KMS-11 (cell line): ENCODE results near the gene PRDX3.

Experiments
- H2AFZ ChIP-seq: fragments of 200-600 bp; sonication (generic); 2 replicates; pipeline ENCODE4 v1.6.1; 2016; ENCODE audit warnings: antibody characterized with exemption, mixed run types, low read depth
- H3K27ac ChIP-seq: fragments of 200-600 bp; sonication (generic); 2 replicates; pipeline ENCODE4 v1.6.1; 2016; ENCODE audit warnings: mild to moderate bottlenecking, mixed run types
- H3K27me3 ChIP-seq: fragments of 200-600 bp; sonication (generic); 2 replicates; pipeline ENCODE4 v1.6.1; 2017; ENCODE audit warnings: mild to moderate bottlenecking, low read depth, mixed run types, moderate library complexity; ENCODE audit not compliant: insufficient read depth
- H3K36me3 ChIP-seq: fragments of 200-600 bp; sonication (generic); 2 replicates; pipeline ENCODE4 v1.6.1; 2017; ENCODE audit warnings: mild to moderate bottlenecking, mixed run types; ENCODE audit not compliant: insufficient read depth
- H3K4me1 ChIP-seq: fragments of 200-600 bp; sonication (generic); 2 replicates; pipeline ENCODE4 v1.6.1; 2016; ENCODE audit warnings: mild to moderate bottlenecking, low read depth, mixed run types; ENCODE audit not compliant: poor library complexity, severe bottlenecking
- H3K4me2 ChIP-seq: fragments of 200-600 bp; sonication (generic); 2 replicates; pipeline ENCODE4 v1.7.0; 2016; ENCODE audit warnings: mild to moderate bottlenecking, mixed run types
- H3K4me3 ChIP-seq: fragments of 200-600 bp; sonication (generic); IDR thresholded peaks from 2 replicates; pipeline ENCODE4 v1.6.1; 2017; ENCODE audit warnings: low read depth, low read length, mixed read lengths; ENCODE audit not compliant: insufficient read depth
- H3K79me2 ChIP-seq: fragments of 200-600 bp; sonication (generic); 2 replicates; pipeline ENCODE4 v1.6.1; 2016; ENCODE audit warnings: low read depth, mixed run types; ENCODE audit not compliant: insufficient read depth
- H3K9ac ChIP-seq: fragments of 200-600 bp; sonication (generic); 2 replicates; pipeline ENCODE4 v1.6.1; 2016; ENCODE audit warnings: mild to moderate bottlenecking, mixed run types
- H4K20me1 ChIP-seq: fragments of 200-600 bp; sonication (generic); 2 replicates; pipeline ENCODE4 v1.6.1; 2016; ENCODE audit warnings: mild to moderate bottlenecking, mixed run types; ENCODE audit not compliant: insufficient read depth
- TF ChIP-seq, protein P1 (sequence below): fragments of 200-600 bp; sonication (generic); conservative IDR thresholded peaks from 2 replicates; pipeline ENCODE4 v1.6.1; 2017; ENCODE audit warnings: low read depth, mild to moderate bottlenecking, antibody characterized with exemption, low read length, moderate library complexity, mixed read lengths

PRDX3 gene

DNA sequence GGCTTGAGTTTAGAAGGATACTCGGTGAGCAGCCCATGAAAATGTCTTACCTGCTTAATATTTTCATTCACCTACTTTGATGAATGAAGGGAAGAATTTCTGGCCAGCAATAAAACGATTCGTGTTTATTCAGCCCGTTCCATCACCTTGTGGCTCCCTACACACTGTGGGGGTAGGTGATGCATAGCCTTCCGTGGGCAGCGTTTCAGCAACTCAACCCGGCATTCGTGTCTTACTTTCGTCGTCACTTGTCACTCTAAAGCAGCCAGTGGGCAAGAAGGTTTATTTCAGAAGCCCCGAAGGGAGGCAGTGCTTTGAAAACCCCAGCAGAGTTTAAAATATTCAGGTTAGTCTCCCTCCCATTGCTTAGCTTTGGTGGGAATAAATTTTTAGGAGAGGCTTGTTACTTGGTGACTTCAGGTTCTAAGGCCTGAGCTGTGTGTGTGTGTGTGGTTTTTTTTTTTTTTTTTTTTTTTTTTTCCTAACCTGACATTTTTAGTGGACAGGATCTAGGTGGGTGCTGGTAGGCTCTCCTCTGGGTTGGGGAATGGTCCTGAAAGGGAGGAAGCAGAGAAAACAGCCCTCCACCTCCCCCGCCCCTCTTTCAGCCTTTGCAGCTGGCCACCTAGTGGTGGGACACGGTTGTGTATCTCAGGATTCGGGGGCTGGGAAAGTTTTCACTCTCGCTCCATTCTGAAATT, 30.6 kb upstream of the PRDX3 start:
- Histone ChIP-seq H3K4me3 (no peak overlapping the region), H4K20me1 (no peaks in the 10 kb centered on the region), H3K27me3 (peaks cover 19% of the 10 kb centered on the region), H3K9ac (no peak overlapping the region), H3K27ac (no peak overlapping the region), H3K79me2 (no peaks in the 10 kb centered on the region), H2AFZ (no peak overlapping the region), H3K4me2 (peak overlapping the region; percentile 69; the same call in 1 of the 2 replicates), H3K36me3 (no peaks in the 10 kb centered on the region), H3K4me1 (peaks cover 27% of the 10 kb centered on the region)
- TF ChIP-seq, protein P1, sequence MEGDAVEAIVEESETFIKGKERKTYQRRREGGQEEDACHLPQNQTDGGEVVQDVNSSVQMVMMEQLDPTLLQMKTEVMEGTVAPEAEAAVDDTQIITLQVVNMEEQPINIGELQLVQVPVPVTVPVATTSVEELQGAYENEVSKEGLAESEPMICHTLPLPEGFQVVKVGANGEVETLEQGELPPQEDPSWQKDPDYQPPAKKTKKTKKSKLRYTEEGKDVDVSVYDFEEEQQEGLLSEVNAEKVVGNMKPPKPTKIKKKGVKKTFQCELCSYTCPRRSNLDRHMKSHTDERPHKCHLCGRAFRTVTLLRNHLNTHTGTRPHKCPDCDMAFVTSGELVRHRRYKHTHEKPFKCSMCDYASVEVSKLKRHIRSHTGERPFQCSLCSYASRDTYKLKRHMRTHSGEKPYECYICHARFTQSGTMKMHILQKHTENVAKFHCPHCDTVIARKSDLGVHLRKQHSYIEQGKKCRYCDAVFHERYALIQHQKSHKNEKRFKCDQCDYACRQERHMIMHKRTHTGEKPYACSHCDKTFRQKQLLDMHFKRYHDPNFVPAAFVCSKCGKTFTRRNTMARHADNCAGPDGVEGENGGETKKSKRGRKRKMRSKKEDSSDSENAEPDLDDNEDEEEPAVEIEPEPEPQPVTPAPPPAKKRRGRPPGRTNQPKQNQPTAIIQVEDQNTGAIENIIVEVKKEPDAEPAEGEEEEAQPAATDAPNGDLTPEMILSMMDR, result peak; percentile 90

DNA sequence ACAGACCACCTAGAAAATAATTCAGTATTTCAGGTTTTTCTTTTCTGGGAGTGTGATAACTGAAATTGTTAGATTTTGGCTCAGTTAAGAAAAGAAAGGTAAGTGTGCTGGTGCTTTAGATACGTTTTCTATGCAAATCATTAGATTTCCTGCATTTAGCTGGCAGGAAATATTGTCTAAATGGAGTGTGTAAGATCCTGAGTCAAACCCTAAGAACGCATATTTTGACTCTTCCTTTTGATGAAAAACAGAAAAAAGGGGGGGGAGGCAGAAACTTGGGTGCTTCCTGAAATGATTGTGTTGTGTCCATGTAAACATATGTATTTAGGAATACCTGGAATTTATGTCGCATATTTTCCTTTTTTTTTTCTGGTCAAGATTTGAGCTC, 29.9 kb upstream of the PRDX3 start:
- H3K27ac ChIP-seq, result no peak overlapping the region
- H3K4me3 ChIP-seq, result no peak overlapping the region
- TF ChIP-seq, protein P1, result no peak
- H3K4me1 ChIP-seq, result peaks cover 27% of the 10 kb centered on the region
- H3K27me3 ChIP-seq, result peaks cover 19% of the 10 kb centered on the region
- no peaks in the 10 kb centered on the region for H3K36me3 ChIP-seq
- H2AFZ ChIP-seq, result no peak overlapping the region
- H3K9ac ChIP-seq, result no peak overlapping the region
- H3K79me2 ChIP-seq, result no peaks in the 10 kb centered on the region
- H4K20me1 ChIP-seq, result no peaks in the 10 kb centered on the region
- peak overlapping the region; percentile 69 for H3K4me2 ChIP-seq

DNA sequence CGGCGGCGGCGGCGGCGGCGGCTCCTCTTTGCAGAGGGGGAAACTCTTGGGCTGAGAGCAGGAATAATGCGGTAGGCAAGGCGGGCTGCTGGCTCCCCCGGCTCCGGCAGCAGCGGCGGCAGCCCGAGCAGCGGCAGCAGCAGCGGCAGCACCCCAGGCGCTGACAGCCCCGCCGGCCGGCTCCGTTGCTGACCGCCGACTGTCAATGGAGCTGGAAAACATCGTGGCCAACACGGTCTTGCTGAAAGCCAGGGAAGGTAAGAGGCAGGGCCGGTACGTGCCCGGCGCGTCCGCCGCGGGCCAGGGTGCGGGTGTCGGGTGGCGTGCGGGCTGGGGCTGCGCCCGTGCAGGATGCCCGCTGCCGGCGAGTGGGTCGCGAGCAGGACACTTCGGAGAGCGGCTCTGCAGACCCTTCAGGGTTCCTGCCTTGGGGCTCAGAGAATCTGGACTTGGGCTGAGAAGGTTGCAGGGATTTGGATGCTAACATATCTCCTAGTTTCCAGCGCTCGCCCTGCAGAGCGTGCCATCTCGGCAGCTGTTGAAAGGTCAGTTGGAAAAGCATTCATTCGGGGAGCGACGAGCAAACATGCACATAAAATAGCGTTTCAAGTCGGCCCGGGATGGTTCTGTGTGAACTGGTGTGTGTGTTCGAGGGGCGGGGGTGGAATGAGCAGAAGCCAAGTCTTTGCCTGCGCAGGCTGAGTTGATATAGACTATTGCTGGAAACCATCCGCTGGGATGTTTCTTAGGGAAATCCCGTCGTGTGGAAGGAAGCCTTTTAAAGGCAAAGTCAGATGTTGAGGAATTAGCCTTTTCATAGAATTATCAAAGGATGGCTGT, 29.3 kb upstream of the PRDX3 start:
- peak overlapping the region; percentile 69 for H3K4me2 ChIP-seq
- TF ChIP-seq, protein P1, result no peak
- H3K36me3 ChIP-seq, result no peaks in the 10 kb centered on the region
- H3K4me3 ChIP-seq, result no peak overlapping the region
- H3K4me1 ChIP-seq, result peaks cover 27% of the 10 kb centered on the region
- no peak overlapping the region for H3K9ac ChIP-seq
- no peaks in the 10 kb centered on the region for H3K79me2 ChIP-seq
- no peak overlapping the region for H3K27ac ChIP-seq
- peak overlapping the region; percentile 70 for H2AFZ ChIP-seq
- no peaks in the 10 kb centered on the region for H4K20me1 ChIP-seq
- H3K27me3 ChIP-seq, result peaks cover 19% of the 10 kb centered on the region

DNA sequence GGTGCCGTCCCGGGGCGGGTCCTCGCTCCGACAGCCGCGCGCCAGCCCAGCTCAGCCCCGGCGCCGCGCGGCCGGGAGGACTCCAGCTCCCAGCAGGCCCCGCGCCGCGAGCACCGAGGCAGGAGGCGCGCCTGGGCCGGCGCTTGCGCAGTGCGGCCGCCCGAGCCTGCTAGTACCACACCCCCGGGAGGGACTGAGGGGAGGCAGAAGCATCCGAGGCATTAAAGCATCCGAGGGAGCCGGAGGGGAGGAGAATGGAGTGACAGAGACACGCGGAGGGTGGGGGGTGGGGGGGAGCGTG, 28.7 kb upstream of the PRDX3 start, which contains the start of gene GRK5:
Gene GRK5 (plus strand): TSS at position 206 of the 301 bp plus-strand sequence. CDS start 347 bp downstream, outside the sequence.
- Histone ChIP-seq H3K4me3 (no peak within 1 kb of the TSS), H3K27me3 (peaks cover 19% of the 10 kb centered on the region), H4K20me1 (no peaks in the 10 kb centered on the region), H3K4me2 (peak within 1 kb of the TSS; percentile 69), H3K4me1 (peaks cover 27% of the 10 kb centered on the region), H3K27ac (peak within 1 kb of the TSS; percentile 75), H3K36me3 (no peaks in the 10 kb centered on the region), H3K79me2 (no peaks in the 10 kb centered on the region), H2AFZ (peak within 1 kb of the TSS; percentile 70), H3K9ac (peak within 1 kb of the TSS; percentile 88)
- TF ChIP-seq, protein P1, result no peak
